ENCODE results near the gene PDE12.
"Not testable (repeated sequence)": the region's sequence is repeated elsewhere in the genome, so short reads cannot be mapped to it uniquely, and the experiment has no call there.

The PDE12 gene

DNA sequence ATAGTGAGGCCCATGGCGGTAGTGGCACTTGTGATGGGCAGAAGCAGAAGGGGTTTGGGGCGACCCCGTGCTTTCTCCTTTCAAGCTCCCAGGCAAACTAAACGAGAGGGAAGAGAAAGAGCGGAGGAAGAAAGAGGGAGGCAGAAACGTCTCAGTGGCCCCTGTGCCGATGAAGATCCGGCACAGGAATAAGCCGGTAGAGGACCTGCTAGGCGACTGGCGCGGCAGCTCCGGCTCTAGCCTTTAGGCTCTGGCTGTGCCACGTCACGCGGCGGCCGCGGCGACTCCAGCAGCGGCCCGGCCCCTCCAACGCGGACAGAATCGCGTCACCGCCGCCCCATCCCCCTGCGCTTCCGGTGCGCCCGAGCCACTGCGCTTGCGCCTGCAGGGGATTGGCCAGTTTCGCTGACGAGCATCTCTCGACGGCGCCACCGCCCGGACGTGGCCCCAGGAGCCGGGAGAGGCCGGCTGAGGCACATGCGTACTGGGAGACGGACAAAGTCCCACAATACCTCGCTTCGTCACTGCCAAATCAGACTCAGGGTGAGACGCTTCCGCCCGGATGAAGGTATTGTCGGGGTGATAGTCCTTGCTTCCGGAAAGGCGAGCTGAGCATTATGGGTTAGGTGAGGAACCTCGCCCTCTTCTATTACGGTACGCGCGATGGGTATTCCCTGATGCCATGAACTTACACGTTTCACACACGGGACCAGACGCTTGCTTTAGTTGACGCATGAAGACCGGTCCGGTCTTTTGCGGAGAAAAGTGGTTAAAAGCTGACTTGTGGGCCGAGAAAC is 41.3 kb downstream of the PDE12 start, which contains the start of gene ARF4:
Gene ARF4 (minus strand): TSS at position 218 of the 797 bp plus-strand sequence. CDS start 204 bp downstream, at position 14.
- TF ChIP-seq, protein P1, sequence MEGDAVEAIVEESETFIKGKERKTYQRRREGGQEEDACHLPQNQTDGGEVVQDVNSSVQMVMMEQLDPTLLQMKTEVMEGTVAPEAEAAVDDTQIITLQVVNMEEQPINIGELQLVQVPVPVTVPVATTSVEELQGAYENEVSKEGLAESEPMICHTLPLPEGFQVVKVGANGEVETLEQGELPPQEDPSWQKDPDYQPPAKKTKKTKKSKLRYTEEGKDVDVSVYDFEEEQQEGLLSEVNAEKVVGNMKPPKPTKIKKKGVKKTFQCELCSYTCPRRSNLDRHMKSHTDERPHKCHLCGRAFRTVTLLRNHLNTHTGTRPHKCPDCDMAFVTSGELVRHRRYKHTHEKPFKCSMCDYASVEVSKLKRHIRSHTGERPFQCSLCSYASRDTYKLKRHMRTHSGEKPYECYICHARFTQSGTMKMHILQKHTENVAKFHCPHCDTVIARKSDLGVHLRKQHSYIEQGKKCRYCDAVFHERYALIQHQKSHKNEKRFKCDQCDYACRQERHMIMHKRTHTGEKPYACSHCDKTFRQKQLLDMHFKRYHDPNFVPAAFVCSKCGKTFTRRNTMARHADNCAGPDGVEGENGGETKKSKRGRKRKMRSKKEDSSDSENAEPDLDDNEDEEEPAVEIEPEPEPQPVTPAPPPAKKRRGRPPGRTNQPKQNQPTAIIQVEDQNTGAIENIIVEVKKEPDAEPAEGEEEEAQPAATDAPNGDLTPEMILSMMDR (IDR thresholded peaks at IDR 0.05; ENCODE audit: insufficient read depth, low read depth, low read length, missing control alignments), result peak; percentile 25
- peak within 1 kb of the TSS; percentile 90 for H3K4me3 ChIP-seq (ENCODE audit: low read depth, low read length)
- peak; percentile 100 for DNase-seq (ENCODE audit: low read depth)

DNA sequence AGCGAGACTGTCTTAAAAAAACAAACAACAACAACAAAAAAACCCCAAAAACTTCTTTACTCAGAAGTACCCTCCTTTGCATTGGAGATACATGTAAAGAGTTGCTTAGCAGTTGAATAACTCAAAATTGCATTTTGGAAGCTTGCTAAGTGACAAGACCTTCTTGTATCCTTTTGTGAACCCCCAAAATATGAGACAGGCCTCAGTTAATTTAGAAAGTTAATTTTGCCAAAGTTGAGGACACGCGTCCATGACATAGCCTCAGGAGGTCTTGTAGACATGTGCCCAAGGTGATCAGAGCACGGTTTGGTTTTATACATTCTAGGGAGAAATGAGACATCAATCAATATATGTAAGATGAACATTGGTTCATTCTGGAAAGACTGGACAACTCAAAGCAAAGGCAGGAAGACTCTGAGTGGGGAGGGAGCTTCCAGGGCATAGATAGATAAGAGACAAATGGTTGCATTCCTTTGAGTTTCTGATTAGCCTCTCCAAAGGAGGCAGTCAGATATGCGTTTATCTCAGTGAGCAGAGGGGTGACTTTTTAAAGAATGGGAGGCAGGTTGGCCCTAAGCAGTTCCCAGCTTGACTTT is 42.8 kb downstream of the PDE12 start:
- DNase-seq (ENCODE audit: low read depth), result peak; percentile 21
- TF ChIP-seq, protein P1 (IDR thresholded peaks at IDR 0.05; ENCODE audit: insufficient read depth, low read depth, low read length, missing control alignments), result no peak
- peak overlapping the region; percentile 88 for H3K4me3 ChIP-seq (ENCODE audit: low read depth, low read length)

DNA sequence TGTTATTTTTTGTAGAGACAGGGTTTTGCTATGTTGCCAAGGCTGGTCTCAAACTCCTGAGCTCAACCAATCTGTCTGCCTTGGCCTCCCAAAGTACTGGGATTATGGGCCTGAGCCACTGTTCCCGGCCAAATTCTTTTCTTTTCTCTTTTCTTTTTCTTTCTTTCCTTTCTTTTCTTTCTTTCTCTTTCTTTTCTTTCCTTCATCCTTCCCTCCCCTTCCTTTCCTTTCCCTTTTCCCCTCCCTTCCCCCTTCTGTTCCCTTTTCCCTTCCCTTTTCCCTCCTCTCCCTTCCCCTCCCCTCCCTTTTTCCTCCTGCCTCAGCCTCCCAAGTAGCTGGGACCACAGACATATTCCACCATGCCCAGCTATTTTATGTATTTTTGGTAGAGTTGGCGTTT is 44.1 kb downstream of the PDE12 start:
- DNase-seq (ENCODE audit: low read depth), result no peak

DNA sequence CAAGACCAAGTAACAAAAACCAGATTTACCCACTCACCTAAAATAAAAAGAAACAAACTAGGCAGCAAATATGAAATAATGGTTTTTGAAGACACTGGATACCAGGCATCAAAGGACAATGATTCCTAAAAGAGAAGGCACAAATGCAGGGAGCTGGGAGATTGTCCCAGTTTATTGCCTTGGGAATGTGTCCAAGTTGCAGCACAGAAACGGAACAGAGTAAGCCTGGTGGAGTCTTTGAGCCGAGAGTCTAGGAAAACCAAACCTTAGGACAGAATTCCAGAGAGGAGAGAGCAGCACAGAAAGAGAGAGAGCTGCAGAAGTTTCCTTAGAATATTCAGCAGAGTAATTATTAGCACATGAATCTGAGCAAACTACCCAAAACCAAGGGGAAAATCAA is 48.9 kb downstream of the PDE12 start:
- DNase-seq (ENCODE audit: low read depth), result no peak
- TF ChIP-seq, protein P1 (IDR thresholded peaks at IDR 0.05; ENCODE audit: insufficient read depth, low read depth, low read length, missing control alignments), result no peak
- no peak overlapping the region for H3K4me3 ChIP-seq (ENCODE audit: low read depth, low read length)

More for the DNA sequence above, 44.1 kb downstream of the PDE12 start:
- TF ChIP-seq, protein P1 (IDR thresholded peaks at IDR 0.05; ENCODE audit: insufficient read depth, low read depth, low read length, missing control alignments), result no peak
- H3K4me3 ChIP-seq (ENCODE audit: low read depth, low read length), result no peak overlapping the region

DNA sequence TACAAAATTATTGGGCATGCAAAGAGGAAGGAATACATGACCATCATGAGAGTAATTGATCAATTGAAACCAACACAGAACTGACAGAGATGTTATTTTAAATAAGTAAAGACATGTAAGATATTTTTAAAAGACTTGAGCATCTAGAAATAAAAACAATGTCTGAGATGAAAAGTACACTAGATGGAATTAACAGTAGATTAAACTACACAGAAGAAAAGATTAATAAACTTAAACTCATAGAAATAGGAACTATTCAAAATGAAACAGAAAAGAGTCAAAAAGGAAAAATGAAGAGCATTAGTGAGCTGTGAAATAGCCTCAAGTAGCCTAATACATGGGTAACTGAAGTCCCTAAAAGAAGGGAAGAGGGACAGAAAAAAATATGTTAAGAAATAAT is 49.6 kb downstream of the PDE12 start:
- H3K4me3 ChIP-seq (ENCODE audit: low read depth, low read length), result no peak overlapping the region
- no peak for DNase-seq (ENCODE audit: low read depth)
- TF ChIP-seq, protein P1 (IDR thresholded peaks at IDR 0.05; ENCODE audit: insufficient read depth, low read depth, low read length, missing control alignments), result no peak

DNA sequence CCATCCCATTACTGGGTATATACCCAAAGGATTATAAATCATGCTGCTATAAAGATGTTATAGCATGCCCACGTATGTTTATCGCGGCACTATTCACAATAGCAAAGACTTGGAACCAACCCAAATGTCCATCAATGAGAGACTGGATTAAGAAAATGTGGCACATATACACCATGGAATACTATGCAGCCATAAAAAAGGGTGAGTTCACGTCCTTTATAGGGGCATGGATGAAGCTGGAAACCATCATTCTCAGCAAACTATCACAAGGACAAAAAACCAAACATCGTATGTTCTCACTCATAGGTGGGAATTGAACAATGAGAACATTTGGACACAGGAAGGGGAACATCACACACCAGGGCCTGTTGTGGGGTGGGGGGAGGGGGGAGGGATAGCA is 55.8 kb downstream of the PDE12 start:
- DNase-seq (ENCODE audit: low read depth); H3K4me3 ChIP-seq (ENCODE audit: low read depth, low read length): not testable (repeated sequence)

DNA sequence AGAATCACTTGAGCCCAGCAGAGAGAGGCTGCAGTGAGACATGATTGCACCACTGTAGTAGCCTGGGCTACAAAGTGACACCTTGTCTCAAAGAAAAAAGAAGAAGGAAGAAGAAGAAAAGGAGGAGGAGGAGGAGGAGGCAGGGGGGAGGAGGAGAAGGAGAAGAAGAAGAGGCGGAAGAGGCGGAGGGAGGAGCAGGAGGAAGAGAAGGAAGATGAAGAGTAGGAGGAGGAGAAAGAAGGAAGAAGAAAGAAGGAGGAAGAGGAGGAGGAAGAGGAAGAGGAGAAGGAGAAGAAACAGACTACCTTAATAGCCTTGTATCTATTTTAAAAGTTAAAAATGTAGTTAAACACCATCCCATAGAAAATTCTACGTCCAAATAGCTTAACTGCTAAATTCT is 60.2 kb downstream of the PDE12 start:
- no peak for DNase-seq (ENCODE audit: low read depth)
- H3K4me3 ChIP-seq (ENCODE audit: low read depth, low read length), result no peak overlapping the region
- TF ChIP-seq, protein P1 (IDR thresholded peaks at IDR 0.05; ENCODE audit: insufficient read depth, low read depth, low read length, missing control alignments), result no peak
